GM18526 (cell line): ENCODE results near the gene PRELP.

ENCODE experiments used
- POLR2A ChIP-seq: IDR thresholded peaks from 3 replicates; pipeline ENCODE4 v1.6.1; 2011; ENCODE audit not compliant: insufficient read length; ENCODE audit errors: extremely low read depth

The PRELP gene

GRCh38 chr1:203486618-203487370 is 11.2 kb downstream of the PRELP start:
- no peak for TF ChIP-seq POLR2A

- no peak for TF ChIP-seq POLR2A
These were observed 12.9 kb downstream of the PRELP start for GRCh38 chr1:203488539-203488938.

- no peak for TF ChIP-seq POLR2A
These were observed 15.0 kb downstream of the PRELP start for GRCh38 chr1:203490607-203491006.

GRCh38 chr1:203491664-203492063 is 16.1 kb downstream of the PRELP start:
- TF ChIP-seq POLR2A: no peak

GRCh38 chr1:203492082-203492747 is 16.6 kb downstream of the PRELP start:
- no peak for TF ChIP-seq POLR2A

- TF ChIP-seq POLR2A: no peak
These were observed 17.1 kb downstream of the PRELP start for GRCh38 chr1:203492748-203493130.

- no peak for TF ChIP-seq POLR2A
These were observed 18.3 kb downstream of the PRELP start, which contains the start of gene OPTC for GRCh38 chr1:203493901-203494300. TSS of gene OPTC (plus strand) at chr1:203494153. CDS start at chr1:203496006, 1,853 bp downstream.

GRCh38 chr1:203495845-203496244 is 20.2 kb downstream of the PRELP start:
- no peak for TF ChIP-seq POLR2A

GRCh38 chr1:203497269-203497777 is 21.7 kb downstream of the PRELP start:
- TF ChIP-seq POLR2A: no peak

GRCh38 chr1:203499643-203500278 is 24.2 kb downstream of the PRELP start:
- no peak for TF ChIP-seq POLR2A

GRCh38 chr1:203500279-203500678 is 24.7 kb downstream of the PRELP start:
- no peak for TF ChIP-seq POLR2A

- no peak for TF ChIP-seq POLR2A
These were observed 28.2 kb downstream of the PRELP start for GRCh38 chr1:203503836-203504235.

GRCh38 chr1:203504400-203505250 is 29.0 kb downstream of the PRELP start:
- TF ChIP-seq POLR2A: no peak

GRCh38 chr1:203505526-203506204 is 30.1 kb downstream of the PRELP start:
- TF ChIP-seq POLR2A: no peak
